HepG2 (cell line): ENCODE measurements around the gene SOAT2. TPM values are rescaled to one million over a fixed set of nuclear protein-coding genes. Genes with fewer than 3 reads are reported as not detected.

Experiments used
- CTCF ChIP-seq: sonication (generic); formaldehyde crosslinking; IDR thresholded peaks from 2 replicates; pipeline ENCODE4 v1.5.0; 2020; ENCODE audit warnings: mild to moderate bottlenecking, missing genetic modification reagents, moderate library complexity
- DR1 ChIP-seq: sonication (generic); formaldehyde crosslinking; IDR thresholded peaks from 2 replicates; pipeline ENCODE4 v1.8.0; 2021; ENCODE audit warnings: mild to moderate bottlenecking, missing genetic modification reagents, inconsistent platforms
- HOXA5 ChIP-seq: sonication (generic); formaldehyde crosslinking; IDR thresholded peaks from 2 replicates; pipeline ENCODE4 v1.4.0; 2020; ENCODE audit warnings: missing genetic modification reagents
- KLF12 ChIP-seq: sonication (generic); formaldehyde crosslinking; IDR thresholded peaks from 2 replicates; pipeline ENCODE4 v1.4.0; 2020; ENCODE audit warnings: missing genetic modification reagents, borderline replicate concordance
- MED1 ChIP-seq: sonication (generic); formaldehyde crosslinking; IDR thresholded peaks from 2 replicates; pipeline ENCODE4 v1.4.0; 2020; ENCODE audit warnings: missing genetic modification reagents
- MTERF4 ChIP-seq: sonication (generic); formaldehyde crosslinking; IDR thresholded peaks from 2 replicates; pipeline ENCODE4 v1.8.0; 2023; ENCODE audit warnings: mild to moderate bottlenecking, missing genetic modification reagents
- NR3C1 ChIP-seq: sonication (generic); formaldehyde crosslinking; IDR thresholded peaks from 2 replicates; pipeline ENCODE4 v1.4.0; 2020; ENCODE audit warnings: missing genetic modification reagents
- PATZ1 ChIP-seq: sonication (generic); formaldehyde crosslinking; IDR thresholded peaks from 2 replicates; pipeline ENCODE4 v1.4.0; 2020; ENCODE audit warnings: missing genetic modification reagents
- PBX3 ChIP-seq: sonication (generic); formaldehyde crosslinking; IDR thresholded peaks from 2 replicates; pipeline ENCODE4 v1.8.1; 2023; ENCODE audit warnings: missing genetic modification reagents, inconsistent platforms, borderline replicate concordance
- PPARG ChIP-seq: conservative IDR thresholded peaks from 2 replicates; pipeline ENCODE4 v1.6.1; 2016; ENCODE audit warnings: missing biosample characterization, missing genetic modification reagents
- SIX1 ChIP-seq: sonication (generic); formaldehyde crosslinking; IDR thresholded peaks from 2 replicates; pipeline ENCODE4 v1.4.0; 2020; ENCODE audit warnings: missing genetic modification reagents, borderline replicate concordance
- USF2 ChIP-seq, 2 experiments: sonication (generic) in 1 of 2; formaldehyde crosslinking in 1 of 2; IDR thresholded peaks; 2 replicates each; pipeline versions ENCODE4 v1.5.1 to v1.6.1; 2011 to 2020; ENCODE audit warnings: borderline replicate concordance in 1 of 2, low read depth in 1 of 2, low read length in 1 of 2, mild to moderate bottlenecking in 1 of 2, missing genetic modification reagents in 1 of 2, moderate library complexity in 1 of 2
- ZNF251 ChIP-seq: sonication (generic); formaldehyde crosslinking; IDR thresholded peaks from 2 replicates; pipeline ENCODE4 v1.9.0; 2021; ENCODE audit warnings: mild to moderate bottlenecking, missing genetic modification reagents
- ZNF264 ChIP-seq: sonication (generic); formaldehyde crosslinking; IDR thresholded peaks from 2 replicates; pipeline ENCODE4 v1.4.0; 2020; ENCODE audit warnings: missing genetic modification reagents
- ZNF431 ChIP-seq: sonication (generic); formaldehyde crosslinking; IDR thresholded peaks from 2 replicates; pipeline ENCODE4 v1.9.0; 2022; ENCODE audit warnings: missing genetic modification reagents, low read depth, mild to moderate bottlenecking, borderline replicate concordance
- ZNF513 ChIP-seq: sonication (generic); formaldehyde crosslinking; conservative IDR thresholded peaks from 2 replicates; pipeline ENCODE4 v1.5.0; 2020; ENCODE audit warnings: missing genetic modification reagents
- ZNF552 ChIP-seq: sonication (generic); formaldehyde crosslinking; IDR thresholded peaks from 2 replicates; pipeline ENCODE4 v1.9.0; 2022; ENCODE audit warnings: missing genetic modification reagents, mild to moderate bottlenecking, borderline replicate concordance
- ZNF580 ChIP-seq: IDR thresholded peaks from 2 replicates; pipeline ENCODE4 v1.6.1; 2016; ENCODE audit warnings: low read depth, borderline replicate concordance
- polyA plus RNA-seq, 8 experiments: library from polyadenylated mRNA; depleted of rRNA in 3 of 8; stranded (reverse) in 7 of 8; unstranded in 1 of 8; fragments of >200 nt; fragmentation: Illumina TruSeq in 4 of 8; extraction: Trizol in 4 of 8; gene quantifications; 2 replicates each; pipeline versions ENCODE4 v1.2.1 to v1.2.3, GENCODE V29; 2011 to 2016; ENCODE audit warnings: low read depth in 4 of 8, missing spikeins in 1 of 8, mixed read lengths in 1 of 8; ENCODE audit not compliant: insufficient read depth in 1 of 8
- total RNA-seq, 5 experiments: library from RNA; depleted of rRNA; stranded (reverse); fragments of >200 nt; fragmentation: Illumina TruSeq; extraction: Trizol; gene quantifications; 2 replicates each; pipeline ENCODE4 v1.2.3, GENCODE V29; 2016; ENCODE audit warnings: low read depth in 1 of 5

The SOAT2 gene
- total and polyA plus RNA-seq, 2 of the 13 experiments (the other 11 are each of a cell fraction or from before 2014, with no cell fraction given), result 14.9 to 108 TPM

GRCh38 chr12:53103860-53104305, 597 bp downstream of the SOAT2 start (continued):
- TF ChIP-seq CTCF (CRISPR knock-in tag), result no peak
- TF ChIP-seq ZNF431 (CRISPR knock-in tag), result no peak
- TF ChIP-seq DR1 (CRISPR knock-in tag), result no peak
- no peak for TF ChIP-seq ZNF513 (CRISPR knock-in tag)
- TF ChIP-seq KLF12, result no peak
- TF ChIP-seq ZNF580, result no peak
- peak; percentile 22; the same call in 1 of the 2 replicates for TF ChIP-seq SIX1 (CRISPR knock-in tag)
- TF ChIP-seq USF2 (IDR thresholded peaks at IDR 0.05; ENCODE audit: low read depth, low read length), result no peak
- TF ChIP-seq USF2 (CRISPR knock-in tag; IDR thresholded peaks at IDR 0.05; ENCODE audit: borderline replicate concordance), result no peak
- TF ChIP-seq ZNF251 (CRISPR knock-in tag), result no peak
- no peak for TF ChIP-seq NR3C1
- peak; percentile 74; the same call in 1 of the 2 replicates for TF ChIP-seq PPARG (CRISPR knock-in tag)
- TF ChIP-seq MED1 (CRISPR knock-in tag), result peak; percentile 94
- TF ChIP-seq ZNF552 (CRISPR knock-in tag), result no peak
- TF ChIP-seq HOXA5 (CRISPR knock-in tag), result no peak
- TF ChIP-seq ZNF264 (CRISPR knock-in tag), result no peak
- peak; percentile 59 for TF ChIP-seq PATZ1
- TF ChIP-seq PBX3 (CRISPR knock-in tag), result no peak
- no peak for TF ChIP-seq MTERF4 (CRISPR knock-in tag)
